GM03348 (cell line): Measurements from ENCODE around the gene POU6F2.

Experiments used
- DNase-seq: peaks from one replicate; pipeline ENCODE4 v3.0.0; 2012; ENCODE audit warnings: low spot score

Gene POU6F2

DNA sequence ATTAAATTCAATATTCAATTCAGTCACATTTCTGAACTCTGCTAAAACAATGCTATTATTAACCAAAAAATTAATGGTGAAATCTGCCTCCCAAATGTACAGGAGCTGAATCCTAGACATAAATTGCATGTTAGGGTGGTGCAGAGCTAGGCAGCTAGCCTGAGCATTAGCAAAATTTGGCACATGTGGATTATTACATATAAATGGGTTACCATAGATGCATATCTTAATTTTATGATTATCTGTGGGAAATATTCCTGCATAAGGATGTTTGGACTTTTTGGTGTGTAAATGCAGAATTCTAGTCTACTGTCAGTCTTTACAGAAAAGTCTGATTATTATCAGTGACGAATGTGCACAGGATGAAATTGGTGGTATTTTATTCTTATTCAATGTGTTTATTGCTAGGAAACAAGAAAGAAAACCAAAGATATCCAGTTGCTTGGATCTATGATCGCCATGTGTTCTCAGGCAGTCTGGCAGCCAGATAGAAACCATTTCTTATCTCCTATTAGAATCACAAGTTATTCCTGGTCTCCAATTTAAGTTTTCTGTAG, 150.7 kb downstream of the POU6F2 start:
- DNase-seq, result no peak

DNA sequence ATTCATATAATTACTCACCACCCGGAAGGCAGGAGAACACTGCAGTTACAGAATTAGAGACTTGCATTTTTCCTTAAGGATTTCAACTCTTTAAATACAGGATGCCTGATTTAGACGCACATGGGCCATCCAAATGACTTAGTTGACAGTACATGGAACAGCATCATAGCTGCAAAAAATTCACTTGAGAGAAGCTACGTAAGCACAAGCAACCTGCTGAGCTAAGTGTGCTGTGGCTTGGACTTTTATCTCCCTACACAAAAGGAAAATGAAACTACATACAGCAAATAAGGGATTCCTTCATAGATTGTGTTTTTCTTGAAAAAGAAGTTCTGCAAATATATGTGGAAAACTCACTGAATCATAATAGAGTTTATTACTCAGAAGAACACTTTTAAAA, 152.6 kb downstream of the POU6F2 start:
- no peak for DNase-seq

DNA sequence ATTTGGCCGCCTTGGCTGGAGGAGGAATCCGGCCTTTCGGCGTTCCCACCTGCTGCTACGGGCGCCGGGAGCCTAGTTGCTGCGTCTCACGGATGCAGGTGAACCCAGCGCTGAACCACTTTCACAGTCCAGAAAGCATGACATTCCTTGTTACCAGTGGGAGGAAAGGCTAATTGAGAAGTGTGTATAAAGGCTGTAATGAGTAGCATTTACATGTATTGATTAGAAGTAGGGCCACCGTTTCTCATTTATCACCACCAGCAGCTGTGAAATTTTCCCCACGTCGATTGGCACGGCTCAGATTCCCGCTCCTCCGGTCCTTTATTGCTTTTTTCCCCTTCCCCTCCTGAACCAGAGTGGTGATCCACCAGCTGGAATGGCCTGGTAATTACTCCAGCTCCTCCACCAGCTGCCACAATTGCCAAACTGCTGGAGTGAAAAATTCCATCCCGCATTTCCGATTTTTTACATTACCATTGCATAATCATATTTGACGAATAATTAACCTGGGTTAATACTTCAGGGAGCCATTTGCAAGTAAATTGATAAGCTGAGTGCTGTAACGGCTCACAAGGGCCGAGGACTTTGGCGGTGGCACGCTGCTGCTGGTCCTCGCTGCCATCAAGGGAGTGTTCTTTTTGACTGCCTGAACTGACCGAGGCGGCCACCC, 153.3 kb downstream of the POU6F2 start:
- DNase-seq, result no peak

DNA sequence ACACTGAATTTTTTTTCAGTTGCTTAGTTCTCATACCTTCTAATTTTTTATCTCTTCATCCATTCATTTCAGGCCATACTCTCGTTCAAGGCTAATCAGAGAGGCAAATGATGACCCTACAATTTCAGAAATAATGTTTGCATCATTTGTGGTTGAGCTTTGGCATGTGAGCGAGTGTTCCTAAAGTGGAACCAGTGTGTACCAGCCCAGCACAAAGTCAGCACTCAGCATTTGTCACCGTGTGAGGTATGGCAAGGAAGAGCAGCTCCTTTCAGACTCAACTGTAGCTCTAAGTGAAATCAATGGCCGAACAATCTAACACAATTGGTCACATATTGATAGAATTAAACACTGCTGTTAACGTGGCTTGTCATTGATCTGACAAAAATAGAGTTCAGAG, 154.6 kb downstream of the POU6F2 start:
- DNase-seq, result no peak

DNA sequence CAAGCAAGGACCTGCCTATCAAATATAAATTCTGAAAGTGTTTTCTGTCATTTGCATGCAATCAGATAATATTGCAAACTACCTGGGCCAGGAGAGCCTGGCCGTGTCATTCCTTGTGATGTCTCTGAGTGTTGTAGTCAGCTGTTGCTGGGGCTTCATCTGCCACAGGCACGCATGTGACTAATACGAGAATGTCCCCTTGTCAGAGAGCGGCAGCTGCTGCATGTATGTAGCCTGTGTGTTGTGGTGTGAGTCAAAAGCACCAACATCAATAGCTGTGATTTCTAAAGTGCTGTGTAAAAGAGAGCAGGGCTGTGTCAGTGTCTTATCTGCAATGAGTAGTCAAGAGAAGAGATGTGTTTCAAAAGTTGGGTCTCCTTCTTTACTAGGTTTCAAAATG, 155.4 kb downstream of the POU6F2 start:
- DNase-seq, result no peak

DNA sequence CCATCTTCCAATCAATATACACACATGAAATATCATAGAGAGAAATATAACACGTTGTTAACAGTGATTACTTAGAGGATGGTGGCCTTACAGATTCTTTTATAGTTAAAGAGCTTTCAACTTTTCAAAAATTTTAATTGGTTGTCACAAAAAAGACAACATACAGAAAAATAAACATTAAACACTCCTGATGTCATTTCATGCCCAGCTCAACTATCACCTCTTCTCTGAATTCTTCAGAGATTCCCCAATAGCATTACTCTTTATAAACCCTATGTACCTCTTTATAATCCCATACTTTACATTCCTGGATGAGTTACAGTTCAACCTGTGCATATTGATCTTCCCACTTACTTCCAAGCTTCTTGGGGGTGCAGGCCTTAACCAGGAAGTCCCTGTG, 159.8 kb downstream of the POU6F2 start:
- no peak for DNase-seq

DNA sequence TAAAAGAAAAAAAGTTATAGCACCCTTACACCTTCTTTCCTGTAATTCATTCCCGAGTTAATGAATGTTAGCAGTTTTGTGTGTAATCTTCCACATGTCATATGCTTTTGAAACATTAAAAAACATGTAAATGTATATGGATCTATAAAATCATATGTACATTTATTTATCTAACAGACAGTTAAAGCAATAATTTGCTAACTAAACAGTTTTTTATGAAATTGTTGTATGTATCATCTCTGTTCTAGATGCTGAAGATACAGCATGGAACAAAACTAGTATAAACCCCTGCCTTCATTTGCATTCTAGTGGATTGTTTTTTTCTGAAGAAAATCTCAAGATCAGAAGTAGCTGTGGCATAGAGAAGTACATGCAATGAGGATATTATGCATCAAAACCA, 165.0 kb downstream of the POU6F2 start:
- DNase-seq, result no peak

DNA sequence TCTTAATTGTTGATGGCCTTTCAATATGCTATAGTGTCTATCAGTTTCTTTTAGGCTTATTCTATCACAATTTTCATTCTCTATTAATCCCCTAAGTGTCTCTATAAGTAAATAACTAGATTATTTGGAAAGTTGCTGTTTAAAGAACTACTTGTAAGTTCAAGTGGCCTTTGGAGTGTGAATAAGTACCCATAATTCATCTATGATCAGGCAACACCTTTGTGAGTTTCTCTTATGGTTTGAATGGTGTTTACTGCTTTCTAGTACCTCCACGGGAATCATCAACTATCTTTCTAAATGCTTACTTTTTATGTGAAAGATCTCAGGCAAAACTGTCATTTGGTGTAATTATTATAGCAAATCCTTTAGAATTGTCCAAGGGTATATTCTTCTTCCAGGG, 166.7 kb downstream of the POU6F2 start:
- DNase-seq, result no peak

DNA sequence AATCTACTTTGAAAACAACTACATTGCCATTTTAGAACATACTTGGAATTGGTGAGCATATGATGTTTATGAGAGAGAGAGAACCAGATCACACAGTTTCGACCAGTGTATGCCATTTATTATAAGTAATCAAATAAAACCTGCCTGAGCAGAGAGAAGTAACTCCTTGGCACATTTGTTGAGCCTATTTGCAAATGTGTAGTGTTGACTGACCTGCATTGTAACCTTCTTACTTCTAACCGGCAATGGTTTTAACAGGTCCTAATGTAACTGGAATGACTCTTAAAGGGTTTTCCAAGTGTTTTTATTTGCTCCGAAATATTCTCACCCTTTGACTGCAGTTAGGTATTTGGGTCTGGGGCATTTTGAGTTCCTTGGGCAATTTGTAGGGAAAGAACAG, 167.6 kb downstream of the POU6F2 start:
- DNase-seq, result no peak

DNA sequence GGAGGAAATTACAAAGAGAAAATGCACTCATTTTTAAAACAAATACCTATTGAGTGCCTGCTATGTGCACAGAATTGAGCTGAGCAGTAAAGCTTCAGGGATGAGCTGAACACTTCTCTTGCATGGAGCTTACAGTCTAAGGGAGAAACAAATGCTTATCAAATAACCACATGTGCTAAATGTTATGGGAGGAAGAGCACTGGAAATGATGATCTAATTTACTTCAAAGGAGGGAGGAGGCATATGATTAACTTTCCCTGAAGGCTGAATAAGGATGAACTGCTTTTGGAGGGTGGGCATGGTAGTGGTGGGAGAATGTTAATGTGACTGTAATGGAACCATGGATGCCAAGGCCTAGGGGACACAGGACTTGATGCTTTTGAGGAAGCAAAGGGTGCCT, 168.2 kb downstream of the POU6F2 start:
- no peak for DNase-seq

DNA sequence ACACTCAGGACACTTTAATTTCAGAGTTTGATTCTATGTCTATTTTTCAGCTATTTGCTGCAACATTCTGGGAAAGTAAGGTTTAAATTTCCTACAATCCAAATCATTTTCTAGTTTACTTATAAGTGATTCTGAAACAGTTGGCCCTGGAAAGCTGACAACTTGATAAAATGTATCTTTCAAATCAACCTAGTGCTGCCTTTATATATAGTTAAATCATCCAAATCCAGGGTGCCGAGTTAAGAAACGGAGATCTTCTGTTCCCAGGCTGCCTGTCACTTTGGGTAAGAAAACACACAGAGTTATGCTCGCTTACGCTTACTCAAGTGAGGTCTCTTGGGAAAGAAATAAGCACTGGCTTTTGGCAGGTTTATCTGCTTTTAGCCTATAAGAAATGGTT, 175.0 kb downstream of the POU6F2 start:
- no peak for DNase-seq

DNA sequence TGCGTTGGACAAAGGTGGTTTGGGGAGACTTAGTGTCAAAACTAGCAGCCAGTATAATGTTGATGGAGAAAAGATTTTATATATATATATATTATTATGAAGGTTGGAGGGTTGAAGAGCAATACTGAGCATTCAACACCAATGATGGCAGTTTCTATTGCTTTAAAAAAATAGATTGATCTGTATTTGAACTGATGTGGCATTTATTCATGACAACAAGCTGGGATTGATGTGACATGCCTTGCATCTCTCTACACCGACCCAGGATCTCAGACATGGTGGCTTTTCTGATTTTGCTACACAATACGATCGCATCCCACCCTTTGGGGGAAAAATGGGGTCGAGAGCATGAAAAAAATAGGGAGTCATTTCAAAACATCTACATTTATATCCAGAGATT, 175.4 kb downstream of the POU6F2 start:
- DNase-seq, result no peak

DNA sequence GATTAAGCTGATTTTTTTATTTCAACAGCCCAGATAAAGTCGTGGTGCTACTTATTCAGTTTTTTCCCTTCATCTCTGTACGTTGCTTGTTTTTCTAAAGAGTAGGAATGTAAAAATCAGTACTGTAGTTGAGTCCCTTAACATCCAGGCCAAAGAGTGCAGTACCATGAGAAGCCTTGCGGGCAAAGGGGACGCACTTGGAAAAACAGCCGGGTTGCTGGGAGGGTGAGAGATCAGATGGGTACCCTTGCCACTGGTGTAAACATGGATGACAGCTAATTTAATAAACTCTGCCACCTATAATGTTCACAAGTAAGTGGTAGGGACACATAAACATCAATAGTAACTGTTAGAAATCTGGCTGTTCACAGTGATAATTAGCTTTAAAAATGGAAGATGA, 175.9 kb downstream of the POU6F2 start:
- DNase-seq, result no peak

DNA sequence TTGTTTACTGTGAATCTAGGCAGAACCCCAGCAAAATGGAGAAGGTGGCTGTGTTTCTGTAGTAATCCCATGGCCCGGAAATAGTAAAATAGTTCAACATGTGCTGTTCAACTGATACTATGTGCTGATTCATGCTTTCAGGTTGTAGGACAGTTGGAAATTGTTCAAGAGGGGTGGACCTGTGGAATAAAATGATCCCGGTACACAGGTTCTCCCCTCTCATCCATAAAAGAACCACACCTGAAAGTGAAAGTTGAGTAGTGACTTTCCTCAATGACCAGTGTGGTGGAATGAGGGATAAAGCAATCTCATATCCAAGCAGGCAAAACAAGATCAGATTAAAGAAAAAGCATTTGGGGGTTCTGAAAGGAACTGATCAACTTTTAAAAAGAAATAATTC, 177.1 kb downstream of the POU6F2 start:
- no peak for DNase-seq

DNA sequence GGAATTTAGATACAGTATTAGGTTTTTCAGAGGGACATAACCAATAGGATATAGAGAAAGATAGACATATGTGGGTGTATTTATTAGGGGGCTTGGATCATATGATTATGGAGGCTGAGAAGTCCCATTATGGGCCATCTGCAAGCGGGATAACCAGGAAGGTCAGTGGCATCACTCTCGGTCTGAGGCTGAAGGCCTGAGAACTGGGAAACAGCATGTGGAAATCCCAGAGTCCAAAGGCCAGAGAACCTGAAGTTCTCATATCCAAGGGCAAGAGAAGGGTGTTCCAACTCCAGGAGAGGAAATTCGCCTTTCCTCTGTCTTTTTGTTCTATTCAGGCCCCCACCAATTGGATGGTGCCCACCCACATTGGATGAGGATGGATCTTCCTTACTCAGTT, 180.7 kb downstream of the POU6F2 start:
- no peak for DNase-seq

DNA sequence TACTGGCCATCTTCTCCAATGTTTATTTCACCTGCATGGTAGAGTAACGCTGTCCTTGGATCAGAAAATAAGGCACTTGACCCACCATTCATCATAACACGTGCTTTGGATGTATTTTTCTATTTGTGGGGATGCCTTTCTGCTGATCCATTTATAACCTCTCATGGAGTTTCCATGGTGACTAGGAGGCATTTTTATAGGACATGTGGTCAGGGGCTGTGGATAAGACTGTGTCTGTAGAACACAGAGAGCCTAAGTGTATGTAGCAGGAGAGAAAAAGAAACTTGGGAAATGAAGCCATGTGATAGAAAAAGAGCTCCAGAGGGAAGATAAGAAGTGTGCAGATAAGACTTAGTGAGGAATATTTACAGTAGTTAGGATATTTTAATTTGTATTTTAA, 184.2 kb downstream of the POU6F2 start:
- DNase-seq, result no peak

DNA sequence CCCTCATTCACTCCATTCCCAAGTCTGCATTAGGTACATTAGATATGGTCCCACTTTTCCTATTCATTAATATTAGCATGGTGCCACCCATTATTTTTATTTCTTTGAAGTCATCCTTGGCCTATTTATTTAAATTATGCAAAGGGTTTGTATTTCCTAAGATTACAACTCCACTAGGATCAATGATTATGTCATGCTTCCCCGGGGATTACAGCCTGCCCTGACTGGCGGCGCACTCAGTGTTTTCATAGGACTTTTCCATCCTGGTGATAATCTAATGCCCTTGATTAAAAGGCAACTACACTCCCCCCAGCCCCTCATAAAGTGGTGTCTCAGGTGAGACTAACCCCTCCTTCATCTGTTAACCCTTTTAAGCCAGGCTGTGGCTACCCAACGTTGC, 187.2 kb downstream of the POU6F2 start:
- DNase-seq, result no peak

DNA sequence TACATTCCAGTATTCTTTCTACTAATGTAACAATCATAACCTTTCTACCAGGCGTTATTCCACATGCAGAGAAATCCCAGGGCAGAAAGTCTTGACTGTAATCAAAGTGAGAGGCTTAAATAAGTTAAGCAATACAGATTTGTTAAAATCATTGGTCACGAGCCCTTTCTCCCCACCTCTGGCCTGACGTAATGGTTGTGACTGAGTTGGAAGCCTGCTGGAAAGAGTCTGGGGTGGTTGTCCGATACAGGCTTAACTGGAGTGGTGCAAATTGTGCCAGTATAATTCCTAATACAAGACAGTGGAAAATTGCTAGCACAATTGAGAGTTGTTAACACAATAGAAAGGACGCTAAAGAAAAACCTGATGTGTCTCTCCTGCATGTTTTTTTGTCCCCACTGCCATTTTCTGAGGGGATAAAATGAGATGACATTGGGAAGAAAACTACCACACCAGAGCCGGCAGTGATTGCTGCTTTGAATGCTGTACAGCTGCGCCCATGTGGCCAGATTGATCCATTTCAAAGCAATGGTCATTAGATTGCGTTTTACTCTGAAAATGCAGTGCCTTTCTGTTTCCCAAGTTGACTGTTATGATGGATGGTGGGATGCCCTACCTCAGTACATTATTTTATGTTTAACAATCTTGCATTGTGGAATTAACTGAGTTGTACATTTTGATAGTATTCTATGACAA, 190.8 kb downstream of the POU6F2 start:
- no peak for DNase-seq

DNA sequence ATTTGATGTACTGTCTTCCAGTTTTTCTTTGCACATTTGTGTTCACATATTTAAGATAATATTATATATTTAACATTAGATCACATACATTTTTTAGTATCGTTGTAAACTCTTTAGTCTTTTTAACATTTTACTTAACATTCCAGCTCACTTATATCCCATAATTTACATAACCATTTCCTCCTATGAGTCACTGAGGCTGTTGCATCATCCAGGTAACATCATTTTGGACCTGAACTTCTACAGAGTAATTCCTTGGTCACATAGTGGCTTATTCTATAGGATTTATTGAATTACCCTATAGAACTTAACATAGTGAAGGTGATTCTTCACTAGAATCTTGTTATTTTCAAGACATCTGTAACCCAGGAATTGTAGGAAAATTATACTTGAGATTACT, 194.4 kb downstream of the POU6F2 start:
- no peak for DNase-seq

DNA sequence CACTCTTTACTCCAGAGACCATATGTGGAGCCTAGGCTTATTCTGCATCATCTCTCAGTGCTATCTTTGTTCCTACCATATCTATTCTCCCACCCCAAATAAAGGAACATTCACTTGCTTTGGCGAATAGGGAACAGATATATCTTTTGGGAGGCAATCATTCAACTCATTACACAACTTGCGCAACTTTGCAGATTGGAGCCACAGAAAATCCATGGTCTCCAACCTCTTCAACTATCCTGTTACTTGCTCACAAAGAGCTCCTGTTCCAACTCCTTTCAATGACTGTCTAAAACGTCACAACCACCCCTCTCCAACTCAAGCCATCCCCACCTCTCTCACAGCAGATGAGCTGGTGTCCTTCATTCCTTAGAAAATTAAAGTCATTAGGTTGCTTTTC, 203.7 kb downstream of the POU6F2 start:
- DNase-seq, result no peak

DNA sequence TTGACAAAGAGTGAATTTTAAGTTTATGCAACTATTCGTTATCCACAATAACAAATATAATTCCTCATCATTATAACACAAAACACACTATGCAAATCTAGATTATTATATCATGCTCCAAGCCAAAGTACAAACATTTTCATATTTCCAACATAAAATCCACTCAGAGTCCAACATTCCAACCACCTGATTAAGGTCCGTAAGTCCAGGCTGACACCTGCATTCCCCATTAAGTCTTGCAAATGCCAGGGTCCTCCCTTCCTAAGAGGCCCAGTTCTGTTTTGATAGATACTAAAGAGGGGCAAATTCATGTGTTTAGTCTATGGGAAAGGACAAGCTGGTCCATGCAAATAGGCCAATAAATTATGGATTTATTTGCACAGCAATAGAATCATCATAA, 206.1 kb downstream of the POU6F2 start:
- DNase-seq, result no peak

DNA sequence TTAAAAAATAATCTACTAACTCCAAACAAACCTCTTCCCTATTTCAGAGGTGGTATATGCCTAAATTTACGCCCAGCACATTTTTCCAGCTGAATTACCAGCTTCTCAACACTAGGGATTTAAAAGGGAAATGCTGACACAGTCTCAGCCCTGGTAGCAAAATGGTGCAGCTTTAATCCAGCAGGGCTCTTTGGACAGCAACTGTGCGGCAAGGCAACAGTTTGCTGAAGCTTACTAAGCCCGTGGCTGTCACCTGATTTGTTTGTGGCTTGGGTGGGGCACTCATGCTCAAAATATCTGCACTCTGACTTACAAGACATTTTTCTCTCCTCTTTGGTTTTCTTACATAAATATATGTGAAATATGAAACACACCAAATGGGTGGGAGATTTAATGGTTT, 206.7 kb downstream of the POU6F2 start:
- DNase-seq, result no peak

DNA sequence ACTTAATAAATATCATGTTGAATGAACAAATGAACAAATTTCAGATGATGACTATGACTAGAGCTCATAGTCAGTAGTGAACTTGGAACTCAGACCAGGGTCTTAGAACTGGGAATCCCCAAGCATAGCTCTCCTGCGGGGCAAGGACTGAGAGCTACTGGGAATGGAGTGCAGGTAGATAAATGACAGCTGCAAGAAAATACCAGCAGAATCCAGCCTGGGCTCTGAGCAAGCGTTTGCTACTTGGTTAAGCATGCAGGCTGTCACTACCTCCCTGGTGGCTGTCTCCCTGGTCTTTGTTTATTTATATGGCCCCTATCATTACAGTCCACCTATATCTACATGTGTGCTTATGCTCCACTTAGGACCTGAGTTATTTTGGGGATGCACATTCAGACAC, 208.4 kb downstream of the POU6F2 start:
- DNase-seq, result no peak

DNA sequence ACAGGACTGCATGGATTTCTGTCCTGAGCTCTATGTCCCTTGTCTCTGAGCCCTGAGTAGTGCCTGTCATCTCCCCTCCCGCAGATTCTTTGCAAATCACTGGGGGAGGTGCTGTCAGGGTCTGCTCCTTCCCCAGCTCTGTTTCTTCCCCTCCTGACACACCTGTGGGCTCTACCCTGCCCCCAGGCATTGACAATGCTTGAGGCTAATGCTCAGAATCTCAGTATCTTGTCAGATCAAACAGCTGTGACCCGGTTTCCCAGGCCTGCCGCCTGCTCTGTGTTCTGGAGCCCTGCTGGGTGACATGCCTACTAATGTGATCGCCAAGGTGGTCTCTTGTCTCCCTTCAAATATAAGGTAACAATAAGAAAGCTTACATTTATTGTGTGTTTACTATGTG, 209.0 kb downstream of the POU6F2 start:
- no peak for DNase-seq
